ENCODE data around the gene LHFPL2.

The LHFPL2 gene

GRCh38 chr5:78497573-78498533, 150.7 kb downstream of the LHFPL2 start:
- TF ChIP-seq GATA3 (IDR thresholded peaks at IDR 0.05; ENCODE audit: low read depth, low read length) (no peak), GATA2 (IDR thresholded peaks at IDR 0.05; ENCODE audit: low read depth, low read length) (no peak)

GRCh38 chr5:78496373-78496772, 152.2 kb downstream of the LHFPL2 start:
- no peak for TF ChIP-seq GATA2 (IDR thresholded peaks at IDR 0.05; ENCODE audit: low read depth, low read length)
- no peak for TF ChIP-seq GATA3 (IDR thresholded peaks at IDR 0.05; ENCODE audit: low read depth, low read length)

GRCh38 chr5:78495800-78496199, 152.8 kb downstream of the LHFPL2 start:
- TF ChIP-seq GATA3 (IDR thresholded peaks at IDR 0.05; ENCODE audit: low read depth, low read length) (no peak), GATA2 (IDR thresholded peaks at IDR 0.05; ENCODE audit: low read depth, low read length) (no peak)

- no peak for TF ChIP-seq GATA2 (IDR thresholded peaks at IDR 0.05; ENCODE audit: low read depth, low read length)
Measured at GRCh38 chr5:78492650-78493049, 155.9 kb downstream of the LHFPL2 start.

GRCh38 chr5:78492224-78492623, 156.3 kb downstream of the LHFPL2 start:
- no peak for TF ChIP-seq GATA3 (IDR thresholded peaks at IDR 0.05; ENCODE audit: low read depth, low read length)
- peak; percentile 46; the same call in 1 of the 2 replicates for TF ChIP-seq GATA2 (IDR thresholded peaks at IDR 0.05; ENCODE audit: low read depth, low read length)

- TF ChIP-seq GATA2 (IDR thresholded peaks at IDR 0.05; ENCODE audit: low read depth, low read length) (no peak), GATA3 (IDR thresholded peaks at IDR 0.05; ENCODE audit: low read depth, low read length) (no peak)
Measured at GRCh38 chr5:78490709-78491485, 157.7 kb downstream of the LHFPL2 start.

GRCh38 chr5:78487846-78488245, 160.7 kb downstream of the LHFPL2 start:
- TF ChIP-seq GATA2 (IDR thresholded peaks at IDR 0.05; ENCODE audit: low read depth, low read length) (no peak), GATA3 (IDR thresholded peaks at IDR 0.05; ENCODE audit: low read depth, low read length) (no peak)

- TF ChIP-seq GATA3 (IDR thresholded peaks at IDR 0.05; ENCODE audit: low read depth, low read length), result no peak
- TF ChIP-seq GATA2 (IDR thresholded peaks at IDR 0.05; ENCODE audit: low read depth, low read length), result no peak
Measured at GRCh38 chr5:78486218-78486617, 162.4 kb downstream of the LHFPL2 start.

GRCh38 chr5:78483809-78484521, 164.6 kb downstream of the LHFPL2 start:
- TF ChIP-seq GATA3 (IDR thresholded peaks at IDR 0.05; ENCODE audit: low read depth, low read length) (no peak), GATA2 (IDR thresholded peaks at IDR 0.05; ENCODE audit: low read depth, low read length) (no peak)

- no peak for TF ChIP-seq GATA3 (IDR thresholded peaks at IDR 0.05; ENCODE audit: low read depth, low read length)
- no peak for TF ChIP-seq GATA2 (IDR thresholded peaks at IDR 0.05; ENCODE audit: low read depth, low read length)
Measured at GRCh38 chr5:78482948-78483347, 165.6 kb downstream of the LHFPL2 start.

GRCh38 chr5:78476795-78477194, 171.8 kb downstream of the LHFPL2 start:
- no peak for TF ChIP-seq GATA3 (IDR thresholded peaks at IDR 0.05; ENCODE audit: low read depth, low read length)
- no peak for TF ChIP-seq GATA2 (IDR thresholded peaks at IDR 0.05; ENCODE audit: low read depth, low read length)

GRCh38 chr5:78475370-78475769, 173.2 kb downstream of the LHFPL2 start:
- TF ChIP-seq GATA3 (IDR thresholded peaks at IDR 0.05; ENCODE audit: low read depth, low read length) (no peak), GATA2 (IDR thresholded peaks at IDR 0.05; ENCODE audit: low read depth, low read length) (no peak)

- TF ChIP-seq GATA3 (IDR thresholded peaks at IDR 0.05; ENCODE audit: low read depth, low read length), result no peak
- TF ChIP-seq GATA2 (IDR thresholded peaks at IDR 0.05; ENCODE audit: low read depth, low read length), result no peak
Measured at GRCh38 chr5:78473751-78474150, 174.8 kb downstream of the LHFPL2 start.

Data from SH-SY5Y (cell line).